GM12875 (cell line): ENCODE results near the gene TTC23L.

ENCODE experiments used
- H3K4me3 ChIP-seq: one replicate; pipeline ENCODE4 v1.5.1; 2011; ENCODE audit warnings: low read depth, low read length, control low read depth
- TF ChIP-seq, protein P1 (sequence below): IDR thresholded peaks from 2 replicates; pipeline ENCODE4 v1.5.1; 2011; ENCODE audit warnings: low read depth, mild to moderate bottlenecking, control low read depth, inconsistent platforms, low read length, moderate library complexity, borderline replicate concordance; ENCODE audit not compliant: insufficient read depth

Gene TTC23L

DNA sequence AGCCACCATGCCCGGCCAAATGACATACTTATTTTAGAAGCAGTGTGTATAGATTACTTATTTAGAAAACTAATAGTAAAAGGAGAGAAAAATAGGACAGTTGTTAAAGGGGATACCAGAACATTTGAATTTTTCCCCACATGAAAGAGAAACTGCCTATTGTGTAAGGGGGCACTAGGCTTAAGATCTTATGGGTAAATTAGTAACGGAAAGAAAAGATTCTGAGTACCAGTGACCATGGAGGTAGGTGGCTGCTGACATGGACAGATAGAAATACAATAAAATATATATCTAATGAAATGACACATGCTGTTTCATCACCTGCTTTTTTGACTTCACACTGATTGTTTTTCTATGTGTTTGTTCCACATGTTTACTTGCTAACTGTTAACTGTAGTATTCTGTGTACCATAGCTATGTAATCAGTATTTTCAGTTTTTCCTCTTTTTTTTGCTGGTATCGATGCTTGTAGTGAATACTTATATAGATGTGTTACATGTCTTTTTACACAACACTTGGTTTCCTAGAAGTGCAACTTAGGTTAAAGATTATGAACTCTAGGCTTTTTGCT is 87.4 kb downstream of the TTC23L start:
- TF ChIP-seq, protein P1, sequence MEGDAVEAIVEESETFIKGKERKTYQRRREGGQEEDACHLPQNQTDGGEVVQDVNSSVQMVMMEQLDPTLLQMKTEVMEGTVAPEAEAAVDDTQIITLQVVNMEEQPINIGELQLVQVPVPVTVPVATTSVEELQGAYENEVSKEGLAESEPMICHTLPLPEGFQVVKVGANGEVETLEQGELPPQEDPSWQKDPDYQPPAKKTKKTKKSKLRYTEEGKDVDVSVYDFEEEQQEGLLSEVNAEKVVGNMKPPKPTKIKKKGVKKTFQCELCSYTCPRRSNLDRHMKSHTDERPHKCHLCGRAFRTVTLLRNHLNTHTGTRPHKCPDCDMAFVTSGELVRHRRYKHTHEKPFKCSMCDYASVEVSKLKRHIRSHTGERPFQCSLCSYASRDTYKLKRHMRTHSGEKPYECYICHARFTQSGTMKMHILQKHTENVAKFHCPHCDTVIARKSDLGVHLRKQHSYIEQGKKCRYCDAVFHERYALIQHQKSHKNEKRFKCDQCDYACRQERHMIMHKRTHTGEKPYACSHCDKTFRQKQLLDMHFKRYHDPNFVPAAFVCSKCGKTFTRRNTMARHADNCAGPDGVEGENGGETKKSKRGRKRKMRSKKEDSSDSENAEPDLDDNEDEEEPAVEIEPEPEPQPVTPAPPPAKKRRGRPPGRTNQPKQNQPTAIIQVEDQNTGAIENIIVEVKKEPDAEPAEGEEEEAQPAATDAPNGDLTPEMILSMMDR, result no peak
- H3K4me3 ChIP-seq, result no peak overlapping the region

DNA sequence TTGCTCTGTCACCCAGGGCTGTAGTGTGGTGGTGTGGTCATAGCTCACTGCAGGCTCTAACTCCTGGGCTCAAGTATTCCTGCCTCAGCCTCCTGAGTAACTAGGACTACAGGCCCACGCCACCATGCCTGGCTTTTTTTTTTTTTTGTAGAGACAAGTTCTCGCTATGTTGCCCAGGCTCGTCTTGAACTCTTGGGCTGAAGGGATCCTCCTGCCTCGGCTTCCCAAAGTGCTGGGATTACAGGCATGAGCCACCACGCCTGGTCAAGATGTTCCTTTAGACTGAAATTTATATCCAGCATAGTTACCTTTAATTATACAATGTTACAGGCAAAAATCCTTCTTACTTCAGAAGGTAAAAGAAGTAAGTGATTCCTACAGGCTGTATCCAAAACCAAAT is 88.8 kb downstream of the TTC23L start:
- no peak overlapping the region for H3K4me3 ChIP-seq
- TF ChIP-seq, protein P1, result no peak

DNA sequence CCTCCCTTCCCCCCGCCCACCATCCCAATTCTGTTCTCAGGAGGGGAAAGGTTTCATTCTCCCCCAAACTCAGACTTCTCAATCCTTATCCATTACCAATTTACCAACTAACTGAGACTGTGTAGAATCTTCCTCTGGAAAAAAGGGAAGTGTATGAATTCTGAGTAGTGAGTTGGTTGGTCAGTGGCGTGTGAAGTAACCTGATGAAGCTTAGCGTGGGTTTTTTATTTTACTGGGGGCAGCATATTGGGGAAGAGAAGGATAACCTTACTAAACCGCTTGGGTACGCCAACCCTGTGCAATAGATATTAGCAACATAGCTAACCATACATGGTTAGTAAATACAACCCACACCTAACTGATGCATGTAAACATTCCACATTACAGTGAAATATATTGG is 89.3 kb downstream of the TTC23L start:
- H3K4me3 ChIP-seq, result no peak overlapping the region
- TF ChIP-seq, protein P1, result no peak

DNA sequence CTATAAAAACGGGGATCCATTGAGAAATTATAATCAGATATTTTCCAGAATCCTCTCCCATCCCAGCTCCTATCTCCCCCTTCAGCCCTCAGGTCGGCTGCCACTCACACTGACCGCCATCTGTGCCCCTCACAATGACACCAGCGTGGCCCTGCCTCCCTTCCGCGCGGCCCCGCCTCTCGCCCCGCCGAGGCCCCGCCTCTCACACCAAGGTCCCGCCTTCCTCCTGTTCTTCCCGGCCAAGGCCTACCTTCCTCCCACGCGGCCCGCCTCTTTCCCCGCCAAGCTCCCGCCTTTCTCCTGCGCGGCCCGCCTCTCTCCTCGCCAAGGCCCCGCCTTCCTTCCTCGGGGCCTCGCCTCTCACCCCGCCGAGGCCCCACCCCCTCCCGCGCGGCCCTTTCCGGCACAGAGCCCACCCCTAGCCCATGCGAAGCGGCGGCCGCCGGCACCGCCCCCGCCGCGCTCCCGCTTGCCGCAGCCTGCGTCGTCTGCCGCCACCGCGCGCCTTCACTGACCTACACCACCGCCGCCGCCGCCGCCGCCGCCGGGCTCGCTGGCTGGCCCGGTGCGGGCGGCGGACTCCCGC is 90.3 kb downstream of the TTC23L start, which contains the start of gene DNAJC21:
TSS of gene DNAJC21 (plus strand) at position 426 of the 586 bp plus-strand sequence. CDS start 261 bp downstream, outside the sequence.
- TF ChIP-seq, protein P1, result no peak

DNA sequence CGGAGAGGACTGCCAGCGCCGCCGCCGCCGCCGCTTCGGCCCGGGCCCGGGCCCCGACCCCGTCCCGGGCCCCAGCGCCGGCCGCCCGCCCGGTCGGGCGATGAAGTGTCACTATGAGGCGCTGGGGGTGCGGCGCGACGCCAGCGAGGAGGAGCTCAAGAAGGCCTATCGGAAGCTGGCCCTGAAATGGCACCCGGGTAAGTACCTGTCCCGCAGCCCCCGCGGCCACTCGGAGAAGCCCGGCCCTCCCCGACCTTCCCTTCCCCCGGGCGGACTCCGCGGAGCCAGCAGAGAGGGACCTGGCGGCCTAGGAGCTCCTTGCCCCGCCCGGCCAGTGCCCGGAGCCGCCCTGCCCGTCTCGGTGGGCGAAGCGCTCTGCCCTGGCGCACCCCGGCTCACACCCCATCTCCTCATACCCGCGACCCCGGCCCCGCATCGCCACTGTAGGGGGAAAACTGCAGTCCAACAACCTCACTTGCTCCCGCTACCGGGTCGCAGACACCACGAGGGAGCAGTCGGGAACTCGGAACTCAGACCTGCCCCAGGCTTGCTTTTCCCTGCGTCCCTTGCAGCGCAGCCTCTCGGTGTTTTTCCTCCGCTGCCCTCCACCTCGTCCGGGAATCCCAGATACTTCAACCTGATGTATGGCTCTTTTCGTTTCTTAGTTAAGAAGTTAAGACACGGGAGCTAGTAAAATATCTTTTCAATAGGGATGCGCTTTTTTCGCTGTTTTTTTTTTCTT is 90.9 kb downstream of the TTC23L start:
- TF ChIP-seq, protein P1, result no peak

More for the DNA sequence above, 90.3 kb downstream of the TTC23L start, which contains the start of gene DNAJC21:
- H3K4me3 ChIP-seq, result peak within 1 kb of the TSS; percentile 96

DNA sequence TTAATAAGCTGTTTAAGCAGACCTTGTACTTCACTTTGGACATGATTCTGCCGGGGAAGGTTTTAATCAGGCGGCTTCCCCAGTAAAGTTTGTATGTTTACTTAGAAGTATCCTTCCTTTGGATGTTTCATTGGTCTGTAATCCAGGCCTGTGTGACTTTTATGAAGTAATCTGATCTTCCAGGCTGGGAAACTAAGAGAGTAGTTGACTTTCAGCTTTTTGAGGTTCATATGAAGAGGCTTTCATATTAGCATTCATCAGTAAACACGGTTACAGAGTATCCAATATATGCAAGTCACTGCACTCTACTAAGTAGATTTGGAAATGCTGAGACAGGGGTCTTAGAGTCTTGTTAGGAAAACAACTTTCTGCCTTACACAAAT is 91.5 kb downstream of the TTC23L start:
- TF ChIP-seq, protein P1, result no peak
- peak overlapping the region; percentile 96 for H3K4me3 ChIP-seq

More for the DNA sequence above, 90.9 kb downstream of the TTC23L start:
- peak overlapping the region; percentile 96 for H3K4me3 ChIP-seq
